Measurements from ENCODE around the gene PREP.

PREP gene

DNA sequence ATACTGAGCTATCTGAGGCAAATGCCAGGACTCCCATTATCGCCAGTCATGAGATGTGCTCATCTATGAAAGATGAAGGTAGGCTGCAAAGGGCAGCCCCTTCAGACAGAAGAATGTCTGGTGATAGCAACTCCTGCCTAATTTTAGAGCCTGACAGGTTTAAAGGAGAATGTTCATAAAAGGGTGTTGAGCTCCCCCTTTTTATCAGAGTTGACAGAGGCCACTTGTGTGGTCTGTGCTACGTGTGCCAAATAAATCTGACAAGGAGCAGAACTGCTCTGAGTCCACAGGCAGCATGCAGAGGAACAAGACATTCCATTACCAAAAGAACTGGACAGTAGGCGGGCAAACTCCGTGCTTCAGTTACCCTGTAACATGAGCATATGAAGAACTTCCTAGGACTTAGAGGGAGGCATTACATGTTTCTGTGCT lies 101.8 kb downstream of the PREP start:
- H3K4me3 ChIP-seq (ENCODE audit: low read depth, low read length) = no peak overlapping the region
- TF ChIP-seq, protein P1, sequence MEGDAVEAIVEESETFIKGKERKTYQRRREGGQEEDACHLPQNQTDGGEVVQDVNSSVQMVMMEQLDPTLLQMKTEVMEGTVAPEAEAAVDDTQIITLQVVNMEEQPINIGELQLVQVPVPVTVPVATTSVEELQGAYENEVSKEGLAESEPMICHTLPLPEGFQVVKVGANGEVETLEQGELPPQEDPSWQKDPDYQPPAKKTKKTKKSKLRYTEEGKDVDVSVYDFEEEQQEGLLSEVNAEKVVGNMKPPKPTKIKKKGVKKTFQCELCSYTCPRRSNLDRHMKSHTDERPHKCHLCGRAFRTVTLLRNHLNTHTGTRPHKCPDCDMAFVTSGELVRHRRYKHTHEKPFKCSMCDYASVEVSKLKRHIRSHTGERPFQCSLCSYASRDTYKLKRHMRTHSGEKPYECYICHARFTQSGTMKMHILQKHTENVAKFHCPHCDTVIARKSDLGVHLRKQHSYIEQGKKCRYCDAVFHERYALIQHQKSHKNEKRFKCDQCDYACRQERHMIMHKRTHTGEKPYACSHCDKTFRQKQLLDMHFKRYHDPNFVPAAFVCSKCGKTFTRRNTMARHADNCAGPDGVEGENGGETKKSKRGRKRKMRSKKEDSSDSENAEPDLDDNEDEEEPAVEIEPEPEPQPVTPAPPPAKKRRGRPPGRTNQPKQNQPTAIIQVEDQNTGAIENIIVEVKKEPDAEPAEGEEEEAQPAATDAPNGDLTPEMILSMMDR (IDR thresholded peaks at IDR 0.05; ENCODE audit: low read depth, low read length) = no peak

DNA sequence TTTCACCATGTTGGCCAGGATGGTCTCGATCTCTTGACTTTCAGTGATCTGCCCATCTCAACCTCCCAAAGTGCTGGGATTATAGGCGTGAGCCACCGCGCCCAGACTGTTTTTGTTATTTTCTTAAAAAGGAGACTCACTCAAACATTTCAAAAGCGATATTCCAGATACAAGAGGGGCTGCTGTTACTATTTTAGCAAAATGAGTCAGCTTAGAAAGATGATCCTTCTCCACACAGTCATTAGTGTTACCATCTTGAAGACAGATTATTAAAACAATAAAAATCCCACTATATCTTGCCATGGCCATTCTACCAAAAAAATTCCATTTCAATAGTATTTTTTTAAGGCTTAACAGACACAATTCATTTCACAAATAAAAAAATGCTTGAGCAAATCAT lies 102.8 kb downstream of the PREP start:
- TF ChIP-seq, protein P1 (IDR thresholded peaks at IDR 0.05; ENCODE audit: low read depth, low read length) = no peak
- H3K4me3 ChIP-seq (ENCODE audit: low read depth, low read length) = no peak overlapping the region

DNA sequence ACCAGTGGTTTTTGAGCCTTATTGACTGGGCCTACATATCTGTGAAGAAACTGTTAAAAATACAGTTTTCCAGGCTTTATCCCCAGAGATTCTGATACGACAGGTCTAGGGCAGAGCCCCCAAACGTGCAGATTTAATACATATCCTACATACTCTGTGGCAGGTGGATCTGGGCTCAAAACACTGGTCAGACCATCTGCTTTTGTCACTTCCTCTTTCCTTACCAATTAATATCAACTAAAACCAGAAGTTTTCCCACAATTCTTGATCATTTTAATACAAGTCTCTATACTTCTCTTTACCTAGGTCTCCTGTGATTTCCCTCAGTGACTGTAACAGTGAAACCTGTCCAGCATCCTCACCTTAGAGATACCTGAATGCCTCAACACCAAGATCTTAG lies 108.8 kb downstream of the PREP start:
- H3K4me3 ChIP-seq (ENCODE audit: low read depth, low read length) = no peak overlapping the region

DNA sequence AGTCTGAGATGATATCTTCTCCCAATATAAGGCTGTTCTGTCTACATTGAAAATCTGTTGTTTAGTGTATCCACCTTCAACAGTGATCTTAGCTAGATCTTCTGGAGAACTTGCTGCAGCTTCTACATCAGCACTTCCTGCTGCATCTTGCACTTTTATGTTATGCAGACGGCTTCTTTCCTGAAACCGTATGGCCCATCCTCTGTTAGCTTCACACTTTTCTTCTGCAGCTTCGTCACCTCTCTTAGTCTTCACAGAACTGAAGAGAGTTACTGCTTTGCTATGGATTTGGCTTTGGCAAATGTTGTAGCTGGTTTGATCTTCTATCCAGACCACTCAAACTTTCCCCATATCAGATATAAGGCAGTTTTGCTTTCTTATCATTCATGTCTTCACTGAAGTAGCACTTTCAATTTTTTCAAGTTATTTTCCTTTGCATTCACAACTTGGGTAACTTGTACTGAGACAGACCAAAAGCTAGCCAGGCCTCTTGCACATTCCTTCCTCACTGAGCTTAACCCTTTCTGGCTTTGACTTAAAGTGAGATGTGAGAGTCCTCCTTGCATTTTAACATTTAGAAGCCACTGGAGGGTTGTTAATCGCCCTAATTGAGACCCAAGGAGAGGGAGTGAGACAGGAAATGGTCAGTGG lies 110.1 kb downstream of the PREP start:
- no peak overlapping the region for H3K4me3 ChIP-seq (ENCODE audit: low read depth, low read length)
- TF ChIP-seq, protein P1 (IDR thresholded peaks at IDR 0.05; ENCODE audit: low read depth, low read length) = no peak

More for the DNA sequence above, 108.8 kb downstream of the PREP start:
- TF ChIP-seq, protein P1 (IDR thresholded peaks at IDR 0.05; ENCODE audit: low read depth, low read length) = no peak

DNA sequence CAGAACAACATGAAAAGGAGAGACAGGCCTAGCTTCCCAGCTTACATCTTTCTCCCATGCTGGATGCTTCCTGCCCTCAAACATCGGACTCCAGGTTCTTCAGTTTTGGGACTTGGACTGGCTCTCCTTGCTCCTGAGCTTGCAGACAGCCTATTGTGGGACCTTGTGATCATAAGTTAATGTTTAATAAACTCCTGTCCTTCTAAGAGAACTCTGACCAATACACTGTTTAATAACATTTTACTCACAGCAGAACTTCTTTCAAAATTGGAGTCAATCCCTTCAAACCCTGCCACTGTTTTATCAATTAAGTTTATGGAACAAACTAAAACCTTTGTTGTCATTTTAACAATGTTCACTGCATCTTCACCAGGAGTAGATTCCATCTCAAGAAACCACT lies 111.4 kb downstream of the PREP start:
- TF ChIP-seq, protein P1 (IDR thresholded peaks at IDR 0.05; ENCODE audit: low read depth, low read length) = no peak
- H3K4me3 ChIP-seq (ENCODE audit: low read depth, low read length) = no peak overlapping the region

DNA sequence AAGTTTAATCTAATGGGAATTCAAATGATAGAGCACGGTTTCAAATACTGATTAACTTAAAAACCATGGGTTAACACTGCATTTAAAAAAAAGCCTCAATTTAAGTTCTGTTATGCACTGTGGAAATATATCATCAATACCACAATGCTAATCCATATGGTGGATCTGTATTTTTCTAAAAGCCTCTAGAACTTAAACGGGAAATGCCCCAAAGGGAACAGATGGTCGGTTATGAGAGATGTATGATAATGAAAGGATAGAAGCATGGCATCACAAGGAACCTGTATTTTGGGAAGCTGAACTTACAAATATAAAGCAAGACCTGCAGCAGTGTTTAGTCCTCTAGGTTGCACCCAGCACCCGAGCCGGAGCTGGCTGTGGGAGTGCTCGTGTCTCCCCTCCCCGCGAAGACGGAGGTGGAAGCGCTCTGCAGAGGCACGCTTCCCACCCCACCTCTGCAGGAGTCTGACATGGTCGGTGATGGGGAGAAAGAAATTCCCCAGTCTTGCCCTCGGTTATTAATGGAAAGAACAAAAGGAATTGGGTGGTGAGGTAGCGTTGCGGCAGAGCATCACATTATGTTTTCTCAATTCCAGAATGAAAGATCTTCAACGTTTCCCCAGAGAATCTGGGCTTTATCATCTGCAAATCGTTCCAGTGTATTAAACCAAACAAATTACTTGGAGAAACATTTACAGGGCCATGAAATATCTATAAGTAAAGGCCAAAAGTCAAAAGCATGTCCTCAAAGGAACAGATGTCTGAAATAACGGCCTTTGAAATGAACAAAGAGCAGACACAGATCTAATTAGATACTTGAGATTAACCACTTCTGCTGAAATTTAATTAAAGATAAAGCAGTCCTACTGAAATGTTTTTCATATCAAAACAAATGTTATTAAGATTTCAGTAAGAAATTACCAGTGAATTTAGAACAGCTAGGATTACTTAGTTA lies 120.0 kb downstream of the PREP start:
- no peak overlapping the region for H3K4me3 ChIP-seq (ENCODE audit: low read depth, low read length)
- TF ChIP-seq, protein P1 (IDR thresholded peaks at IDR 0.05; ENCODE audit: low read depth, low read length) = no peak

DNA sequence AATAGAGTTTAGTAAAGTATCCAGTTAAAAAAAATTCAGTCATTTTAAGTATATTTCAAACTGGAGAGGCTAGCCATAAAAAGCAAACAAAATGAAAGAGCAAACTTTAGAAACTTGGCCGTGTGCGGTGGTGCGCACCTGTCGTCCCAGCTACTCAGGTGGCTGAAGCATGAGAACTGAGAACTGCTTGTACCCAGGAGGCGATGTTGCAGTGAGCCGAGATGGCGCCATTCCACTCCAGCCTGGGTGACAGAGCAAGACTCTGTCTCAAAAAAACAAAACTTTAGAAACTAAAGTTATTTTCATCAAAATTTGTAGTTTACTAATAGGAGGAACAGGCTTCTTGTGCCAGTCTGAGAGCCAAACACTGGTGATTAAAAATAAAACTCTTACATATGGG lies 122.8 kb downstream of the PREP start:
- TF ChIP-seq, protein P1 (IDR thresholded peaks at IDR 0.05; ENCODE audit: low read depth, low read length) = no peak
- H3K4me3 ChIP-seq (ENCODE audit: low read depth, low read length) = no peak overlapping the region
